ENCODE measurements around the gene KLHL36.

GRCh38 chr16:84687715-84688114, 39.4 kb downstream of the KLHL36 start:
- TF ChIP-seq CTCF (conservative IDR thresholded peaks at IDR 0.05; ENCODE audit: low read length) = no peak
- TF ChIP-seq EZH2phosphoT487 (IDR thresholded peaks at IDR 0.05; ENCODE audit: borderline replicate concordance) = no peak

Data from Loucy (cell line).